ENCODE measurements around the gene FPR1.

FPR1 gene

GRCh38 chr19:51706885-51707284 lies 44.8 kb downstream of the FPR1 start:
- no peak for DNase-seq (ENCODE audit: low read depth in 3 of 3, low spot score in 1 of 3)

DNA sequence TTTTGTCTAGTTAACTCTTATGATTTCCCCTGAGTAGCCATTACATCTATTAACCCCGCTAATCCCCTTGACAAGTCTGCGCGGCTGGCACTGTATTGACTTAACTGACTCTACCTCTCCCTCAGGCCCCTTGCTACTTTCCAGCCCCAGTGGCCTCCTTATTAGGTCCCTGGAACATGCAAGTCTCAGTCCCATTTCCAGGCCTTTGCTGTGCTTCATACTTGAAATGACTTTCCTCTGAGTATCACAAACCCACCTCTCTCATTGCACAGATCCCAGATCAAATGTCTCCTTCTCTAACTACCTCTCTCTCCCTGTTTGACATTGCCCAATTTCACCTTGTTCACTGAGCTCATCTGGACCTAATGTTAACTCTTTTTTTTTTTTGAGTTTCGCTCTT lies 45.4 kb downstream of the FPR1 start:
- no peak for DNase-seq (ENCODE audit: low read depth in 3 of 3, low spot score in 1 of 3)

DNA sequence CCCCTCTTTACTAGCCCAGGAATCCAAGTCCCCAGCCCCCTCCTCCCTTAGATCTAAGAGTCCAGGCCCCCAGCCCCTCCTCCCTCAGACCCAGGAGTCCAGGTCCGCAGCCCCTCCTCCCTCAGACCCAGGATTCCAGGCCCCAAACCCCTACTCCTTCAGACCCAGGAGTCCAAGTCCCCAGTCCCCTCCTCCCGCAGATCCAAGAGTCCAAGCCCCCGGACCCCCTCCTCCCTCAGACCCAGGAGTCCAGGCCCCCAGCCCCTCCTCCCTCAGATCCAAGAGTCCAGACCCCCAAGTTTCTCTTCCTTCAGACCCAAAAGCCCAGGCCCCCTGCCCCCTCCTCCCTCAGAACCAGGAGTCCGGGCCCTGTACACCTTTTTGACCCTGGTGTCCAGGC lies 47.1 kb downstream of the FPR1 start:
- DNase-seq (ENCODE audit: low read depth in 3 of 3, low spot score in 1 of 3) = no peak

GRCh38 chr19:51703575-51704515 lies 47.8 kb downstream of the FPR1 start:
- DNase-seq (ENCODE audit: low read depth in 3 of 3, low spot score in 1 of 3) = peak; percentile 85 to 97 (median 90)

- DNase-seq (ENCODE audit: low read depth in 3 of 3, low spot score in 1 of 3) = no peak
Measured at GRCh38 chr19:51702825-51703574, 48.7 kb downstream of the FPR1 start.

GRCh38 chr19:51702103-51702824 lies 49.4 kb downstream of the FPR1 start:
- peak in 1 of 3 donors; percentile 52 for DNase-seq (ENCODE audit: low read depth in 3 of 3, low spot score in 1 of 3)

DNA sequence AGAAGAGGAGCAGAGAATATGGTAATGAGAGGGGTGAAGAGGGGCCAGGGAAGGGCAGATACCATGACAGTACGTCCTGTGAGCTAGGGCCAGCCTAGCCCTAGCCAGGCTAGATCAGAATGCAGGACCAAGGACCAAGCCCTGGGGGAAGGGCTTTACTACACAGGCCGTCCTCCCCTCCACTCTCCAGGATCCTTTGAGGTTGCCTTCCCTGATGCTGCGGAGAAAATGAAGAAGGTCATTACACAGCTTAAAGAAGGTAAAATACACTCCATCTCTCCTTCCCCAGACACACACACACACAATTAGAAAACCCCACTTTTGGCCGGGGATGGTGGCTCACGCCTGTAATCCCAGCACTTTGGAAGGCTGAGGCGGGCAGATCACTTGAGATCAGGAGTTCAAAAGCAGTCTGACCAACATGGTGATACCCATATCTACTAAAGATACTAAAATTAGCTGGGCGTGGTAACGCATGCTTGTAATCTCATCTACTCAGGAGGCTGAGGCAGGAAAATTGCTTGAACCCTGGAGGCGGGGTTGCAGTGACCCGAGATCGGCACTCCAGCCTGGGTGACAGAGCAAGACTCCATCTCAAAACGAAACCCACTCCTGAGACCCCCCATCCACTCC lies 50.1 kb downstream of the FPR1 start:
- no peak for DNase-seq (ENCODE audit: low read depth in 3 of 3, low spot score in 1 of 3)

- no peak for DNase-seq (ENCODE audit: low read depth in 3 of 3, low spot score in 1 of 3)
Measured at GRCh38 chr19:51699170-51699569, 52.5 kb downstream of the FPR1 start.

DNA sequence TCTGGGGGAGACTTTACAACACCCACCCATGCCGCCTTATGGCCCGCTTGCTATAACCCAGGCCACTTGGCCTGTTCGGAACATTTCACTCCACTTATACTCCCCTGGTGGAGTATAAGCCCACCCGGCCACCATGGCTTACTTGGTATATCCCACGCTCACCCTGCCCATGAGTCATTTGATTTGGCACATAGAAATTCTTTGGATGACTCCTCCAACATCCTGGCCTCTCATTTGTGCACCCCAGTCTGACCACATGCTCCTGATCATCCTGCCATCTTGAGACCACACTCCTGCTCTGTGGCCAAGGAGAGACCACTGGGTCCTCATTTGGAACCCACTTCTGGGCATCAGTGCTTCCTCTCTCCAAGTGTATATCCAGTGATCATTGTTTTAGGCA lies 53.4 kb downstream of the FPR1 start:
- no peak for DNase-seq (ENCODE audit: low read depth in 3 of 3, low spot score in 1 of 3)

- no peak for DNase-seq (ENCODE audit: low read depth in 3 of 3, low spot score in 1 of 3)
Measured at GRCh38 chr19:51697169-51697776, 54.4 kb downstream of the FPR1 start.

DNA sequence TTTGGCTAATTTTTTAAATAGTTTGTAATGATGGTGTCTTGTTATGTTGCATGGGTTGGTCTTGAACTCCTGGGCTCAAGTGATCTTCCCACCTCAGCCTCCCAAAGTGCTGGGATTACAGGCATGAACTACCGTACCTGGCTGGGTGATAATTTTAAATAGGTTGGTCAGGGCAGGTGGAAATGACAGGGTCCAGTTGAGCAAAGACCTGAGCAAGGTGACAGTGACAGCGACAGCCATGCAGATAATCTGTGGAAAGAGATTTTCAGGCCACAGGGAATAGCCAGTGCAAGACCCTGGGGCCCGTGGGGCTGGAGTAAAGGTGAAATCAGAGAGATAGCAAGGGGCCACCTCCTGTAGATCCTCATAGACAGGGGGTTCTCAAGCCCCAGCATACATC lies 55.1 kb downstream of the FPR1 start:
- no peak for DNase-seq (ENCODE audit: low read depth in 3 of 3, low spot score in 1 of 3)
